GM12874 (cell line): Measurements from ENCODE around the gene PIN4.

Source experiments
- TF ChIP-seq, protein P1 (sequence below): IDR thresholded peaks from 2 replicates; pipeline ENCODE4 v1.5.1; 2011; ENCODE audit warnings: low read depth, mild to moderate bottlenecking, control low read depth, low read length, moderate library complexity; ENCODE audit not compliant: insufficient read depth

PIN4 gene

DNA sequence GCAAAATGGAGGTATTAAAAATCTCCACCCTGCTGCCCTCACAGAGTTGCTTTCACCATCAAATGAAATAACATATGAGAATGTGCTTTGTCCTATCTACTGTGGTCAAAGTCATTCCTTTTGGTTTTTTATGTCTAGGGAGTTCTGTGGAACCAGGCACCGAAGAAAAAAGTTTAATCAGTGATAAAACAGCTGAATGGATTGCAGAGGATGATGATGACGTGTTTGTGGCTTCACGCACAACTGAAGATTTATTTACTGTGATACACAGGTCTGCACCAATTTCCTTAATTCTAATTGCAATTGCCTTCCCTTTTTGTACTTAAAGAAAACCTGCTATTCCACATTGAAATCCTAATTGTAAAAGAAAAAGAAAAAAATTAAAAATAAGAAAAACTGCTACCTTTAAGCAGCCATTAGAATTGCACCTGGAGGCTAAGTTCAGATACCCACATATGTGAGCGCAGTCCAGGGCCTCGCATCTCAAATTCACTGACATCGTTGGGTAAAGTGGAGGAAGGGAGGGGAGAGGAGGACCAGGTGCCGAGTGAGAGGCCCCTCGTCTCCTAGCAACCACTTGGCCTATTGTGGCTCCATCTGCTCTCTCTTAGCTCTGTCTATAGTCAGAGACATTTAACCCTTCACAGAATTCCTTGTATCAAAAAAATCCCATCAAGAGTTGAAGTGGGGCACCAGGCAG, 39.3 kb upstream of the PIN4 start:
- TF ChIP-seq, protein P1, sequence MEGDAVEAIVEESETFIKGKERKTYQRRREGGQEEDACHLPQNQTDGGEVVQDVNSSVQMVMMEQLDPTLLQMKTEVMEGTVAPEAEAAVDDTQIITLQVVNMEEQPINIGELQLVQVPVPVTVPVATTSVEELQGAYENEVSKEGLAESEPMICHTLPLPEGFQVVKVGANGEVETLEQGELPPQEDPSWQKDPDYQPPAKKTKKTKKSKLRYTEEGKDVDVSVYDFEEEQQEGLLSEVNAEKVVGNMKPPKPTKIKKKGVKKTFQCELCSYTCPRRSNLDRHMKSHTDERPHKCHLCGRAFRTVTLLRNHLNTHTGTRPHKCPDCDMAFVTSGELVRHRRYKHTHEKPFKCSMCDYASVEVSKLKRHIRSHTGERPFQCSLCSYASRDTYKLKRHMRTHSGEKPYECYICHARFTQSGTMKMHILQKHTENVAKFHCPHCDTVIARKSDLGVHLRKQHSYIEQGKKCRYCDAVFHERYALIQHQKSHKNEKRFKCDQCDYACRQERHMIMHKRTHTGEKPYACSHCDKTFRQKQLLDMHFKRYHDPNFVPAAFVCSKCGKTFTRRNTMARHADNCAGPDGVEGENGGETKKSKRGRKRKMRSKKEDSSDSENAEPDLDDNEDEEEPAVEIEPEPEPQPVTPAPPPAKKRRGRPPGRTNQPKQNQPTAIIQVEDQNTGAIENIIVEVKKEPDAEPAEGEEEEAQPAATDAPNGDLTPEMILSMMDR: no peak

DNA sequence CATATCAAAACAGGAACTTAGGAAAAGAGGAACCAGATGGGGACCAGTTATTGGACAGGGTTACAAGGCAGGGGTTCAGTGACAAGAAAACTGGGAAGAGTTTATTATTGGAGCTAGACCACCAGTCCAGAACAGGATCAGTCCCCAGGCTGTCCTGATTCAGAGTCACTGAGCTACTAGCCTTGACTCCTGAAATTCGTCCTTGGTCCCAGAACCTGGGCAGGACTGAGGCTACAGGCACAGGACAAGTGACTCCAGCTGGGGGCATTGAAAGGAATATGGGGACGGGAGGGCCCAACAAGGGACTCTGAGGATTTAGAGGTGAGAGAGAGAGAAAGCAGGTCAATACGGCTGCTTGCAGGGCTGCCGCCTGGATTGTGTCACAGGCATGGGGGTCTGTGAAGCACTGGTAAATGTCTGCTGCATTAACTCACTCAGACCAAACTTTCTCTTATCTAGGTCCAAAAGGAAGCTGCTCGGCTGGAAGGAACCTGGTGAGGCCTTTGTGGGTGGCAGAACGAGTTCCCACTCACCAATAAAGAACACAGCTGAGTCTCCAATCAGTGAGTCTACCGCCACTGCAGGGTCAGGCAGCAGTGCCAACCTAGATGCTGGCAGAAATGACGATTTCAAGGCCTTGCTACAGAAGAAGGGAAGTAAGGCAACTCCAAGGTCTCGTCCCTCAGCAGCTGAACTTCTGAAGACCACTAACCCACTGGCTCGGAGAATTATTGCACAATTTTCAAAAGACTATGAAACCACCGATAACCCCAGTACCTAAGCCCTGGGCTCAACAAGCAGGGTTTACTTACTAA, 38.6 kb upstream of the PIN4 start:
- TF ChIP-seq, protein P1: no peak

DNA sequence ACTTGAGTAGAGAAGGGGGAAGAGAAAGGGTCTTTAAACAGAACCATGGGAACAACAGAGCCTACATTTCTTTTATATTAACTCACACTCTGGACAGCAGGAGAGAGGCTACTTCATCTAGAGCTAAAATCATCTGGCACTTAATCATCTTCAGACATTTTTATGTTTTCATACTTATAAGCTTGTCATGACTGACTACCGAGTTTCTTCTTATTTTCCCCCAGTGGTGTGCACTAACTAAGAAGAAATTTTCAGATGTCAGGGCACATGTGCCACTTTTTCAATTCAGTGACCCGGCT, 38.0 kb upstream of the PIN4 start:
- TF ChIP-seq, protein P1: no peak

DNA sequence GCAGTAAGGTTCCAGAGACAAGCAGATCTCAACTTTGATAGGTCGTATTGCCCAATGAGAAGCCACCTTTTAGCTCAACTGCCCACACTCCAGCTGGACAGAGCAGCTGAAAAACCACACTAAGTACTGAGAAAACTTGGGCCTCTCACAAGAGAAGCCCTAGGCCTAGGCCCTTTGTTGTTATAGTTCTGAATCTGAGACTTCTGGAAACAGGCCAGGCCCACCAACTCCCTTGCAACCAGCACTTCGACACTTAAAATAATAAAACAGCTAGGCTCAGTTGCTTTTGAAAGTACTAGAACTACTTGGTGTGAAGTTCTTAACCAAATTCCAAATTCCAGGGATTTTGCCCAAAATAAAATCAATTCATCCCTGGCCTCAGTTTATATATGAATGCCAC, 36.4 kb upstream of the PIN4 start:
- TF ChIP-seq, protein P1: no peak

DNA sequence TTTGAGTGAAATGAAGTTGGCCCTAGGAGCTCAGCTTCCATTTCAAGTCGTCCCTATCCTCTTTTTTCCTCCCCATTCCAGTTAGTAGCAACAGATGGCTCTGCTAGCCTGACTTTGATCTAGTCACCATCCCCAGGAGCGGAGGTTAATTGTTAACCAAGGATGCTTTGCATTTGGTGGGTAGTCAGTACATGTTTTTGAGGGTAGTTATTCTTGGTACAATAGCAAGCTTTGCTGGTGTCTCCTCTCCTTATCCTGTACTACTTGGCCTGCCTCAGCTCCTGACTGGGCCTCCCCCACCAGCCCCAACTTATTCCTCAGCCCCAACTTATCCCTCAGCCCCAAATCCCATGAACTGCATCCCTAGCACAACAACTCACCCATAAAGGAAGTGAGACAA, 35.0 kb upstream of the PIN4 start:
- TF ChIP-seq, protein P1: no peak

DNA sequence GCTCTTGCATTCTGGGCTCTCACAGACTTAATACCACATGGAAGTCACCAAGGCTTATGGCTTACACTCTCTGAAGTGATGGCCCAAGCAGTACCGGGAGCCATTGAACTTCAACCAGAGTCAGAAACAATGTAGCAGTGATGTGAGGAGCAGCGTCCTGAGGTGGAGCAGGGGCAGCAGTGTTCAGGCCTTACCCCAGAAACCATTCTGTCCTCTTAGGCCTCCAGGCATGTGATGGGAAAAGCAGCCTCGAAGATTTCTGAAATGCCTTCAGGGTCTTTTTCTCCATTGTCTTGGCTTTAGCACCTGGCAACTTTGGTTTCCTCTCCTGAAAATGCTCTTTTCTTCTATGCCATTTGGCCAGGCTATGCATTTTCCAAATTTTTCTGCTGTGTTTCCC, 22.8 kb upstream of the PIN4 start:
- TF ChIP-seq, protein P1: no peak

DNA sequence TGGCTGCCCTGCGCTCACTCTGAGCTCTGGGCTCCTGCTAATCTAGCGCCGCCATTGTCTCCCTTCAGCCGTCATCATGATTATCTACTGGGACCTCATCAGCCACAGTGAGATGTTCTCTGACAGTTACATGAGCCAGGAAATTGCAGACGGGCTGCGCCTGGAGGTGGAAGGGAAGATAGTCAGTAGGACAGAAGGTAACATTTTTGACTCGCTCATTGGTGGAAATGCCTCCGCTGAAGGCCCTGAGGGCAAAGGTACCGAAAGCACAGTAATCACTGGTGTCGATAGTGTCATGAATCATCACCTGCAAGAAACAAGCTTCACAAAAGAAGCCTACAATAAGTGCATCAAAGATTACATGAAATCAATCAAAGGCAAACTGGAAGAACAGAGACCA, 21.8 kb upstream of the PIN4 start:
- TF ChIP-seq, protein P1: no peak
